Measurements from ENCODE around the gene HOXA2. TPM values are rescaled to one million over a fixed set of nuclear protein-coding genes. Genes with fewer than 3 reads are reported as not detected.

Gene HOXA2
- polyA plus RNA-seq (0.22 to 1.1 TPM (median 0.71 TPM) in 3 replicates), polyA minus RNA-seq (0.23 to 0.35 TPM in 2 of 3 replicates, not detected in the other)
- 0.24 TPM for polyA plus RNA-seq (2011; ENCODE audit: low read depth)
- 0.25 and 0.47 TPM in 2 replicates for polyA plus RNA-seq (2011; cell fraction: cytosol; rRNA removed)
- 1.1 and 1.2 TPM in 2 replicates for polyA plus RNA-seq (2011; cell fraction: nucleus; rRNA removed)
- polyA plus RNA-seq (2012; ENCODE audit: low replicate concordance) = 0.14 and 0.80 TPM in 2 replicates
- polyA minus RNA-seq (2011; cell fraction: cytosol; rRNA and poly(A)+ RNA removed) = not detected
- 0.54 TPM in 1 of 2 replicates, not detected in the other for polyA minus RNA-seq (2011; cell fraction: nucleus; rRNA and poly(A)+ RNA removed)

DNA sequence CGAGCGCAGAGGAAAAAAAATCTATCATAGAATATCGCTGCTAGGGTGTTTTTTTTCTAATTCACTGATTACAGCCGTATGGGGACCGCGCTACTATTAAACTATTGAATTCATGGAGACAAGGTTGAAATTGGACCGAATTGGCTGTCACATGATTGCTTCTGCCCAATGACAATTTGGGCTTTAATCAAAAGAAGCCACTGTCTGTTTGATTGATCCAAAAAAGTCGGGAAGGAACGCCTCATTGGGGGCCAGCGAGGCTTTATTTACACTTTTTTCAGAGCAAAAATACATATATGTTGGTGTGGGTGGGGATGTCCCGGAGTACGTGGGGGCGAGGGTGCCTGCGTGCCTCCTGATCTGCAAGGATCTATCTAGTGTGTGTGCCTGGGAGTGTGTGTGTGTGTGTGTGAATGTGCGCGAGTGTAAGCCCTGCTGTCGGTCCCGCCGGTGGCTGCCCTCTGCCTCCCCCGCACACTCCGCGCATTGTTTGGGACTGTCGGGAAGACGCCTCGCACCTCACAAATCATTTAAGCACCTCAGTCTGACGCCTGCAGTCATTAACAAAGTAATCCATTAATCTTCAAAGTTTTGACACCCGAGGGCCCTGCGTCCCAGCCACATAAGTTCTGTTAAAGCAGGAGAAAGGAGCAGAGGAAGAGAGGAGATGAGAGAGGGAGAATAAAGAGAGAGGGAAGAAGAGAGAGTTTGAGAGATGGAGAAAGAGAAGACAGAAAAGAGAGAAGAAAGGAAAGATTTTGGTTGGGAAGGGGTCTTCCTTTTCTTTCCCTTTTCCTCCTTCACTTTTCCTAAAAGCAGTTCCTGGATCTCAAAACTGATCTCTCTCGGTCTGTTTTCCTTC, at the start of gene HOXA2:
Gene HOXA2 (minus strand): TSS at position 103 of the 862 bp plus-strand sequence. CDS start 183 bp downstream, outside the sequence.
- Histone ChIP-seq H3K9me1 (ENCODE audit: control insufficient read depth, extremely low read depth, insufficient read depth, low read length) (no peaks in the 10 kb centered on the region), H2AFZ (ENCODE audit: control insufficient read depth, low read length) (peak within 1 kb of the TSS; percentile 74), H3K9ac (ENCODE audit: control insufficient read depth, extremely low read depth, insufficient read depth, low read length) (peak within 1 kb of the TSS; percentile 81), H3K4me2 (ENCODE audit: control insufficient read depth, extremely low read depth, insufficient read depth, low read depth, low read length) (peak within 1 kb of the TSS; percentile 97), H3K9me3 (ENCODE audit: control insufficient read depth, low read depth, low read length) (no peaks in the 10 kb centered on the region), H3K27me3 (ENCODE audit: control insufficient read depth, extremely low read depth, insufficient read depth, low read length) (no peaks in the 10 kb centered on the region), H3K4me1 (ENCODE audit: control insufficient read depth, extremely low read depth, insufficient read depth, low read length) (peaks cover 49% of the 10 kb centered on the region), H3K4me3 (ENCODE audit: control insufficient read depth in 2 of 3, extremely low read depth in 1 of 3, insufficient read depth in 2 of 3, low read depth in 1 of 3, low read length in 3 of 3) (peak within 1 kb of the TSS; percentile 25 to 79 (median 75)), H3K27ac (ENCODE audit: control insufficient read depth, insufficient read depth, low read length) (peak within 1 kb of the TSS; percentile 79), H4K20me1 (ENCODE audit: control insufficient read depth, extremely low read depth, insufficient read depth, low read length) (no peaks in the 10 kb centered on the region), H3K36me3 (ENCODE audit: control insufficient read depth in 2 of 2, extremely low read depth in 1 of 2, insufficient read depth in 2 of 2, low read length in 2 of 2) (peaks cover 0 to 17% of the 10 kb centered on the region in 2 experiments), H3K79me2 (ENCODE audit: control insufficient read depth, insufficient read depth, low read length) (peaks cover 50% of the 10 kb centered on the region)
- no peak for DNase-seq (ENCODE audit: low read depth, low spot score)
- peak; percentile 39 for FAIRE-seq
- dilution Hi-C loops (cut with MboI; ENCODE audit: extremely low pct_ligation_motif_present, low sequenced_read_pairs) = no loop called here
- TF ChIP-seq EZH2 (IDR thresholded peaks at IDR 0.05; ENCODE audit: low read length) = no peak
- TF ChIP-seq, protein P1, sequence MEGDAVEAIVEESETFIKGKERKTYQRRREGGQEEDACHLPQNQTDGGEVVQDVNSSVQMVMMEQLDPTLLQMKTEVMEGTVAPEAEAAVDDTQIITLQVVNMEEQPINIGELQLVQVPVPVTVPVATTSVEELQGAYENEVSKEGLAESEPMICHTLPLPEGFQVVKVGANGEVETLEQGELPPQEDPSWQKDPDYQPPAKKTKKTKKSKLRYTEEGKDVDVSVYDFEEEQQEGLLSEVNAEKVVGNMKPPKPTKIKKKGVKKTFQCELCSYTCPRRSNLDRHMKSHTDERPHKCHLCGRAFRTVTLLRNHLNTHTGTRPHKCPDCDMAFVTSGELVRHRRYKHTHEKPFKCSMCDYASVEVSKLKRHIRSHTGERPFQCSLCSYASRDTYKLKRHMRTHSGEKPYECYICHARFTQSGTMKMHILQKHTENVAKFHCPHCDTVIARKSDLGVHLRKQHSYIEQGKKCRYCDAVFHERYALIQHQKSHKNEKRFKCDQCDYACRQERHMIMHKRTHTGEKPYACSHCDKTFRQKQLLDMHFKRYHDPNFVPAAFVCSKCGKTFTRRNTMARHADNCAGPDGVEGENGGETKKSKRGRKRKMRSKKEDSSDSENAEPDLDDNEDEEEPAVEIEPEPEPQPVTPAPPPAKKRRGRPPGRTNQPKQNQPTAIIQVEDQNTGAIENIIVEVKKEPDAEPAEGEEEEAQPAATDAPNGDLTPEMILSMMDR (optimal IDR thresholded peaks at IDR 0.05 in 1 of 3, IDR thresholded peaks at IDR 0.05 in 1 of 3, conservative IDR thresholded peaks at IDR 0.05 in 1 of 3; ENCODE audit: extremely low read depth in 1 of 3, insufficient read depth in 2 of 3, low read length in 3 of 3) = no peak

DNA sequence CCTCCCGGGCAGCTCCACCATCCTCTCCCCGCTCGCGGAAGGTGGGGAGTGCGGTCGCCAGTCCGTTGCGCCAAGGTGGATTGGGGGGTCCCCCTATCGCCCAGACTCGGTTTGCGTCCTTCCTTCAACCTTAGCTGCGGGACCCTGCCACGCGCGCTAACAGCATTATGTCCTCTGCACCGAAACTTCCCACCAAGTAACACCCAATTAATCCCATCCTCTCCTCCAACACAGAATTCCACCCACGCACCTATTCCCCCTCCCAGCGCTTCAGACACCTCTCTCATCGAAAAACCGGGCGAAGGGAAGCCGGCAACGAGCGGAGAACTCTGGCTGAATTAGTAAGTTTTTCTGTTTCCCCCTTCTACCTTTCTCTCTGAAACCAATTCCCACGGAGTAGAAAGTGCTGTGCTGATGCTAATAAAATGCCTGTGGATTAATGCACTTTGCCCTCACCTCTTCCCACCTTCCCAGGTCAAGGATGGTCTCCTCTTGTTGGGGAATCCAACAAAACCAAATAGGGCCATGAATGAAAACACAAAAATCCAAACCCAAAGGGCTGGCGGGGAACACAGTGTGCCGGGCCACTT, 49.0 kb upstream of the HOXA2 start:
- FAIRE-seq = no peak
- TF ChIP-seq EZH2 (IDR thresholded peaks at IDR 0.05; ENCODE audit: low read length) = no peak
- TF ChIP-seq, protein P1 (optimal IDR thresholded peaks at IDR 0.05 in 1 of 3, IDR thresholded peaks at IDR 0.05 in 1 of 3, conservative IDR thresholded peaks at IDR 0.05 in 1 of 3; ENCODE audit: extremely low read depth in 1 of 3, insufficient read depth in 2 of 3, low read length in 3 of 3) = no peak
- peak overlapping the region; percentile 98 for H3K4me2 ChIP-seq (ENCODE audit: control insufficient read depth, extremely low read depth, insufficient read depth, low read depth, low read length)

More for the DNA sequence above, 49.0 kb upstream of the HOXA2 start:
- dilution Hi-C loops (cut with MboI; ENCODE audit: extremely low pct_ligation_motif_present, low sequenced_read_pairs) = no loop called here
- no peaks in the 10 kb centered on the region for H3K36me3 ChIP-seq (ENCODE audit: control insufficient read depth in 2 of 2, extremely low read depth in 1 of 2, insufficient read depth in 2 of 2, low read length in 2 of 2)
- H3K27ac ChIP-seq (ENCODE audit: control insufficient read depth, insufficient read depth, low read length) = peak overlapping the region; percentile 87
- H3K4me3 ChIP-seq (ENCODE audit: control insufficient read depth in 2 of 3, extremely low read depth in 1 of 3, insufficient read depth in 2 of 3, low read depth in 1 of 3, low read length in 3 of 3) = peak overlapping the region; percentile 60 to 83 (median 74)
- H2AFZ ChIP-seq (ENCODE audit: control insufficient read depth, low read length) = peak overlapping the region; percentile 82
- no peaks in the 10 kb centered on the region for H3K27me3 ChIP-seq (ENCODE audit: control insufficient read depth, extremely low read depth, insufficient read depth, low read length)
- H4K20me1 ChIP-seq (ENCODE audit: control insufficient read depth, extremely low read depth, insufficient read depth, low read length) = no peaks in the 10 kb centered on the region
- peak overlapping the region; percentile 93 for H3K9ac ChIP-seq (ENCODE audit: control insufficient read depth, extremely low read depth, insufficient read depth, low read length)
- DNase-seq (ENCODE audit: low read depth, low spot score) = no peak
- H3K9me1 ChIP-seq (ENCODE audit: control insufficient read depth, extremely low read depth, insufficient read depth, low read length) = no peaks in the 10 kb centered on the region
- no peaks in the 10 kb centered on the region for H3K9me3 ChIP-seq (ENCODE audit: control insufficient read depth, low read depth, low read length)
- H3K79me2 ChIP-seq (ENCODE audit: control insufficient read depth, insufficient read depth, low read length) = peaks cover 77% of the 10 kb centered on the region
- H3K4me1 ChIP-seq (ENCODE audit: control insufficient read depth, extremely low read depth, insufficient read depth, low read length) = peaks cover 70% of the 10 kb centered on the region

Measured in keratinocyte (primary cell).